HEK293 (cell line): ENCODE results near the gene SLC39A5.

ENCODE experiments used
- CTCF ChIA-PET: fragments of 350-600 bp; formaldehyde crosslinking; extraction: SDS; loops from one replicate; lab custom pipeline; 2021; ENCODE audit warnings: antibody characterized with exemption; lab: Yijun Ruan, JAX
- POLR2A ChIA-PET: fragments of 300-600 bp; formaldehyde crosslinking; extraction: SDS; loops from one replicate; lab custom pipeline; 2020; ENCODE audit warnings: antibody characterized with exemption, inconsistent platforms; lab: Yijun Ruan, JAX
- H3K27ac ChIP-seq: fragments of 200-500 bp; sonication (Bioruptor generic); 2 replicates; pipeline ENCODE4 v1.5.1; 2014; ENCODE audit warnings: low read depth, low read length, control low read depth, inconsistent platforms; ENCODE audit errors: extremely low read depth
- H3K36me3 ChIP-seq, 2 experiments: fragments of 200-500 bp in 1 of 2; sonication (Bioruptor generic) in 1 of 2; 1 replicate in 1 of 2; 2 replicates in 1 of 2; pipeline ENCODE4 v1.5.1; 2014 to 2017; ENCODE audit warnings: inconsistent platforms in 2 of 2, low read length in 2 of 2; ENCODE audit not compliant: control insufficient read depth in 2 of 2, insufficient read depth in 1 of 2
- H3K4me1 ChIP-seq: fragments of 200-500 bp; sonication (Bioruptor generic); 2 replicates; pipeline ENCODE4 v1.5.1; 2014; ENCODE audit warnings: mild to moderate bottlenecking, low read length, inconsistent platforms; ENCODE audit not compliant: control insufficient read depth, insufficient read depth
- H3K4me3 ChIP-seq: 2 replicates; pipeline ENCODE4 v1.5.1; 2011; ENCODE audit warnings: low read depth, mild to moderate bottlenecking, control low read depth, low read length, moderate library complexity
- H3K9me3 ChIP-seq: fragments of 200-500 bp; sonication (Bioruptor generic); 2 replicates; pipeline ENCODE4 v1.5.1; 2014; ENCODE audit warnings: low read depth, low read length, inconsistent platforms; ENCODE audit not compliant: control insufficient read depth, insufficient read depth
- GLI2 ChIP-seq: fragments of 450-650 bp; formaldehyde crosslinking; IDR thresholded peaks from 2 replicates; pipeline ENCODE4; 2017; ENCODE audit warnings: missing biosample characterization, missing genetic modification characterization, low read depth, borderline replicate concordance
- KLF1 ChIP-seq: fragments of 450-650 bp; formaldehyde crosslinking; IDR thresholded peaks from 2 replicates; pipeline ENCODE4 v1.5.1; 2016; ENCODE audit warnings: missing biosample characterization, missing genetic modification characterization
- REST ChIP-seq: fragments of 450-650 bp; formaldehyde crosslinking; IDR thresholded peaks from 2 replicates; pipeline ENCODE4 v1.5.1; 2016; ENCODE audit warnings: missing biosample characterization, missing genetic modification characterization
- SETDB1 ChIP-seq: IDR thresholded peaks from one replicate; pipeline ENCODE4 v1.6.1; 2017; ENCODE audit warnings: mild to moderate bottlenecking, low read length, moderate library complexity, mixed read lengths; ENCODE audit not compliant: insufficient read length
- ZBTB11 ChIP-seq: fragments of 450-650 bp; formaldehyde crosslinking; conservative IDR thresholded peaks from 2 replicates; pipeline ENCODE4 v1.5.1; 2016; ENCODE audit warnings: low read depth, missing biosample characterization, missing genetic modification characterization
- ZBTB49 ChIP-seq: fragments of 450-650 bp; formaldehyde crosslinking; IDR thresholded peaks from 2 replicates; pipeline ENCODE4 v1.5.1; 2016; ENCODE audit warnings: missing biosample characterization, missing genetic modification characterization, low read depth
- ZNF140 ChIP-seq: fragments of 450-650 bp; formaldehyde crosslinking; IDR thresholded peaks from 2 replicates; pipeline ENCODE4 v1.5.1; 2016; ENCODE audit warnings: missing biosample characterization, missing genetic modification characterization
- ZNF266 ChIP-seq: fragments of 450-650 bp; formaldehyde crosslinking; IDR thresholded peaks from 2 replicates; pipeline ENCODE4 v1.5.1; 2016; ENCODE audit warnings: missing biosample characterization, missing genetic modification characterization, low read depth
- ZNF362 ChIP-seq: fragments of 450-650 bp; formaldehyde crosslinking; IDR thresholded peaks from 2 replicates; pipeline ENCODE4 v1.5.1; 2016; ENCODE audit warnings: missing biosample characterization, missing genetic modification characterization
- ZNF391 ChIP-seq: fragments of 450-650 bp; formaldehyde crosslinking; IDR thresholded peaks from 2 replicates; pipeline ENCODE4 v1.5.1; 2016; ENCODE audit warnings: low read depth, missing biosample characterization, missing genetic modification characterization, borderline replicate concordance
- ZNF571 ChIP-seq: fragments of 450-650 bp; formaldehyde crosslinking; IDR thresholded peaks from 2 replicates; pipeline ENCODE4 v1.5.0; 2017; ENCODE audit warnings: missing biosample characterization, missing genetic modification characterization
- ZNF629 ChIP-seq: fragments of 450-650 bp; formaldehyde crosslinking; IDR thresholded peaks from 2 replicates; pipeline ENCODE4 v1.5.1; 2017; ENCODE audit warnings: missing biosample characterization, missing genetic modification characterization
- ZNF776 ChIP-seq: fragments of 450-650 bp; formaldehyde crosslinking; IDR thresholded peaks from 2 replicates; pipeline ENCODE4 v1.5.0; 2017; ENCODE audit warnings: missing biosample characterization, missing genetic modification characterization, borderline replicate concordance

Gene SLC39A5

GRCh38 chr12:56234746-56235436 is 5.0 kb downstream of the SLC39A5 start:
- ChIA-PET POLR2A (interaction anchor here (0.7 to 1.8 kb wide), 3 partner anchors 13 to 125 kb away, joined by 3 to 17 read pairs (median 7); partner anchors contain the start of genes RNF41 and STAT2), CTCF (interaction anchor here (0.6 to 3.2 kb wide), 4 partner anchors 13 to 229 kb away, joined by 4 to 13 read pairs (median 6); partner anchors contain the start of gene RNF41)
- no peak overlapping the region for H3K4me3 ChIP-seq
- no peaks in the 10 kb centered on the region for H3K9me3 ChIP-seq
- peaks cover 0 to 37% of the 10 kb centered on the region in 2 experiments; a peak in 1 of 3 replicates for H3K36me3 ChIP-seq
- H3K27ac ChIP-seq, result no peak overlapping the region
- no peak for TF ChIP-seq ZNF391 (tag by site-specific recombination)
- no peaks in the 10 kb centered on the region for H3K4me1 ChIP-seq

- no peak for TF ChIP-seq KLF1 (tag by site-specific recombination)
- no peak for TF ChIP-seq ZBTB49 (tag by site-specific recombination)
- TF ChIP-seq ZNF266, result no peak
- no peak for TF ChIP-seq ZNF776 (tag by site-specific recombination)
- no peak for TF ChIP-seq ZBTB11 (tag by site-specific recombination)
- no peak for TF ChIP-seq ZNF629 (tag by site-specific recombination)
- TF ChIP-seq REST (tag by site-specific recombination), result no peak
- no peak for TF ChIP-seq ZNF571
- no peak for TF ChIP-seq SETDB1
- no peak for TF ChIP-seq ZNF362 (tag by site-specific recombination)
- no peak for TF ChIP-seq ZNF140 (tag by site-specific recombination)
- TF ChIP-seq GLI2 (tag by site-specific recombination), result no peak
- H3K27ac ChIP-seq, result no peak overlapping the region
- ChIA-PET POLR2A (interaction anchor here (0.9 to 1.2 kb wide), 3 partner anchors 12 to 124 kb away, joined by 3 to 7 read pairs (median 3); partner anchors contain the start of genes RNF41 and STAT2), CTCF (interaction anchor here (0.7 to 1.5 kb wide), 3 partner anchors 21 to 40 kb away, joined by 5 read pairs; partner anchors contain the start of gene COQ10A)
- no peak overlapping the region for H3K4me3 ChIP-seq
- no peaks in the 10 kb centered on the region for H3K4me1 ChIP-seq
- H3K9me3 ChIP-seq, result no peaks in the 10 kb centered on the region
- H3K36me3 ChIP-seq, result peaks cover 0 to 47% of the 10 kb centered on the region in 2 experiments; a peak in 1 of 3 replicates
Measured at GRCh38 chr12:56236091-56236490, 6.2 kb downstream of the SLC39A5 start.
